HG02938 (cell line): Measurements from ENCODE around the gene CHPF.

ENCODE experiments used
- ATAC-seq: cut with Tn5 transposase; IDR thresholded peaks from one replicate; pipeline ENCODE4 v1.9.1; 2021; ENCODE audit warnings: mild to moderate bottlenecking, moderate library complexity; ENCODE audit not compliant: unreplicated experiment

The CHPF gene

GRCh38 chr2:219552382-219553167 lies 9.0 kb upstream of the CHPF start:
- peak; percentile 84 for ATAC-seq

GRCh38 chr2:219551441-219552381 lies 8.1 kb upstream of the CHPF start:
- ATAC-seq, result peak; percentile 12

- no peak for ATAC-seq
These were observed 6.0 kb upstream of the CHPF start for GRCh38 chr2:219549619-219550018.

GRCh38 chr2:219548990-219549389 lies 5.4 kb upstream of the CHPF start:
- no peak for ATAC-seq

- ATAC-seq, result no peak
These were observed 4.0 kb upstream of the CHPF start for GRCh38 chr2:219547621-219548020.

GRCh38 chr2:219545943-219546352 lies 2.3 kb upstream of the CHPF start:
- ATAC-seq, result no peak

GRCh38 chr2:219545295-219545942 lies 1.8 kb upstream of the CHPF start:
- no peak for ATAC-seq

GRCh38 chr2:219544567-219544966 lies 958 bp upstream of the CHPF start:
- no peak for ATAC-seq

- peak; percentile 26 for ATAC-seq
These were observed 546 bp downstream of the CHPF start for GRCh38 chr2:219542931-219543595.

- peak; percentile 43 for ATAC-seq
These were observed 1.9 kb downstream of the CHPF start for GRCh38 chr2:219541611-219542180.

- ATAC-seq, result no peak
These were observed 2.7 kb downstream of the CHPF start for GRCh38 chr2:219540784-219541504.

- ATAC-seq, result no peak
These were observed 3.5 kb downstream of the CHPF start for GRCh38 chr2:219539926-219540678.

- no peak for ATAC-seq
These were observed 4.4 kb downstream of the CHPF start for GRCh38 chr2:219538956-219539788.

GRCh38 chr2:219538504-219538951 lies 5.1 kb downstream of the CHPF start:
- ATAC-seq, result no peak

- no peak for ATAC-seq
These were observed 5.7 kb downstream of the CHPF start for GRCh38 chr2:219537657-219538488.

- no peak for ATAC-seq
These were observed 6.6 kb downstream of the CHPF start for GRCh38 chr2:219536967-219537366.

GRCh38 chr2:219536425-219536824 lies 7.2 kb downstream of the CHPF start:
- ATAC-seq, result no peak
